WTC11 (cell line): ENCODE data around the gene UGT1A3. TPM values are rescaled to one million over a fixed set of nuclear protein-coding genes. Genes with fewer than 3 reads are reported as not detected.

ENCODE experiments used
- ATAC-seq: fragments of 200-7000 bp; cut with Tn5 transposase; 2 replicates; pipeline ENCODE4 v1.10.0; 2021; ENCODE audit warnings: mild to moderate bottlenecking, moderate library complexity
- CTCF ChIA-PET: fragments of 300-600 bp; sonication (Branson Sonifier 250); formaldehyde crosslinking; loops from one replicate; lab custom pipeline; 2021; ENCODE audit warnings: antibody characterized with exemption; lab: Charles Lee
- POLR2A ChIA-PET: fragments of 350-600 bp; sonication (Branson Sonifier 250); formaldehyde crosslinking; loops from one replicate; lab custom pipeline; 2021; ENCODE audit warnings: antibody characterized with exemption; lab: Charles Lee
- DNase-seq: peaks from one replicate; pipeline ENCODE4 v3.0.0; 2021; ENCODE audit warnings: low spot score
- H3K27ac Mint-ChIP-seq: 2 replicates; pipeline ENCODE4 v1.8.0; 2021; ENCODE audit warnings: mixed read lengths
- H3K27me3 Mint-ChIP-seq: 2 replicates; pipeline ENCODE4 v1.8.0; 2021; ENCODE audit warnings: low read depth, mild to moderate bottlenecking, moderate library complexity, mixed read lengths
- H3K36me3 Mint-ChIP-seq: 2 replicates; pipeline ENCODE4 v1.8.0; 2021; ENCODE audit warnings: mixed read lengths
- H3K4me1 Mint-ChIP-seq: 2 replicates; pipeline ENCODE4 v1.8.0; 2022; ENCODE audit warnings: mixed read lengths
- H3K4me3 Mint-ChIP-seq: 2 replicates; pipeline ENCODE4 v1.8.0; 2021; ENCODE audit warnings: mild to moderate bottlenecking, moderate library complexity, mixed read lengths
- H3K9me3 Mint-ChIP-seq: 2 replicates; pipeline ENCODE4 v1.8.0; 2021; ENCODE audit warnings: mixed read lengths
- ATF6 ChIP-seq: sonication (generic); formaldehyde crosslinking; IDR thresholded peaks from 2 replicates; pipeline ENCODE4 v1.8.1; 2023; ENCODE audit warnings: mild to moderate bottlenecking, missing genetic modification reagents
- CREB1 ChIP-seq: sonication (generic); formaldehyde crosslinking; IDR thresholded peaks from 2 replicates; pipeline ENCODE4 v1.8.0; 2023; ENCODE audit warnings: mild to moderate bottlenecking, missing genetic modification reagents
- E2F5 ChIP-seq: sonication (generic); formaldehyde crosslinking; IDR thresholded peaks from 2 replicates; pipeline ENCODE4 v1.8.1; 2022; ENCODE audit warnings: mild to moderate bottlenecking, moderate library complexity, missing genetic modification reagents
- ELF4 ChIP-seq: sonication (generic); formaldehyde crosslinking; IDR thresholded peaks from 2 replicates; pipeline ENCODE4 v1.8.1; 2022; ENCODE audit warnings: low read depth, mild to moderate bottlenecking, moderate library complexity, missing genetic modification reagents
- FOXJ3 ChIP-seq: sonication (generic); formaldehyde crosslinking; IDR thresholded peaks from 2 replicates; pipeline ENCODE4 v1.9.0; 2021; ENCODE audit warnings: missing genetic modification reagents, mild to moderate bottlenecking, borderline replicate concordance
- FOXP1 ChIP-seq: sonication (generic); formaldehyde crosslinking; IDR thresholded peaks from 2 replicates; pipeline ENCODE4 v1.8.0; 2022; ENCODE audit warnings: missing genetic modification reagents, mild to moderate bottlenecking, moderate library complexity, borderline replicate concordance
- GTF2I ChIP-seq: fragments of 250-450 bp; sonication (Bioruptor Pico); conservative IDR thresholded peaks from 2 replicates; pipeline ENCODE4 v1.4.0; 2021; ENCODE audit warnings: mild to moderate bottlenecking
- JUN ChIP-seq: sonication (generic); formaldehyde crosslinking; IDR thresholded peaks from 2 replicates; pipeline ENCODE4 v1.8.0; 2023; ENCODE audit warnings: mild to moderate bottlenecking, missing genetic modification reagents
- MLX ChIP-seq: sonication (generic); formaldehyde crosslinking; IDR thresholded peaks from 2 replicates; pipeline ENCODE4 v1.8.1; 2023; ENCODE audit warnings: mild to moderate bottlenecking, missing genetic modification reagents, moderate library complexity
- NFE2L1 ChIP-seq: sonication (generic); formaldehyde crosslinking; IDR thresholded peaks from 2 replicates; pipeline ENCODE4 v1.8.1; 2023; ENCODE audit warnings: missing genetic modification reagents
- PRRX2 ChIP-seq: fragments of 250-450 bp; sonication (Bioruptor Pico); IDR thresholded peaks from 2 replicates; pipeline ENCODE4 v1.8.0; 2021; ENCODE audit warnings: mild to moderate bottlenecking
- ZNF219 ChIP-seq: sonication (generic); formaldehyde crosslinking; IDR thresholded peaks from 2 replicates; pipeline ENCODE4 v1.8.0; 2023; ENCODE audit warnings: missing genetic modification reagents, mild to moderate bottlenecking, borderline replicate concordance
- ZNF512 ChIP-seq: sonication (generic); formaldehyde crosslinking; IDR thresholded peaks from 2 replicates; pipeline ENCODE4 v1.8.1; 2022; ENCODE audit warnings: missing genetic modification reagents, borderline replicate concordance
- total RNA-seq: library from RNA; stranded (reverse); gene quantifications from 3 replicates; pipeline ENCODE4 v1.2.3, GENCODE V29; 2021
- TF ChIP-seq, protein P1 (sequence below): sonication (generic); formaldehyde crosslinking; conservative IDR thresholded peaks from 2 replicates; pipeline ENCODE4 v1.8.1; 2023; ENCODE audit warnings: mild to moderate bottlenecking, low read depth, missing genetic modification reagents, moderate library complexity
- TF ChIP-seq, protein P2 (sequence below): sonication (generic); formaldehyde crosslinking; IDR thresholded peaks from 2 replicates; pipeline ENCODE4 v1.8.0; 2022; ENCODE audit warnings: mild to moderate bottlenecking, missing genetic modification reagents

Gene UGT1A3
- total RNA-seq, 1 experiment from 2014 or later, result not detected

DNA sequence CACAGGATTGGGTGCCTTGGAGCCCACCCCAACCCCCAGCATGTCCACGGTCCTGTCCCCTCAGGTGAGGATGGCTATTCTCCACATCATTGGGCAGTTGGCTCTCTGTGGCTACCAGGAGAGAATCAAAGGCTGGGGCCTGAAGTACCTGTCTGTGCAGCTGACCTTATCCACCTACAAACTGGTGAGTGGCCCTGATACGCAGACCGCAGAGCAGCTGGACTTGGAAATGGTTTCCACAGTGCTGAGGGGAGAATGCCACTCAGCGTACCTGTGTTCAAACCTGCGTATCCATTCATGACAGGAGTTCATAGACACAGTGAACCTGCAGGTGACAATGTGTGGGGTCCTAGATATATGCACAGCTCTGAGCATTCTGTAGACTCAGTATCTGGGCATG lies 70.9 kb downstream of the UGT1A3 start:
- POLR2A ChIA-PET, result no interaction called here
- no peaks in the 10 kb centered on the region for H3K4me1 Mint-ChIP-seq

More for the DNA sequence above, 70.9 kb downstream of the UGT1A3 start:
- peaks cover 13% of the 10 kb centered on the region for H3K9me3 Mint-ChIP-seq
- TF ChIP-seq, protein P1, sequence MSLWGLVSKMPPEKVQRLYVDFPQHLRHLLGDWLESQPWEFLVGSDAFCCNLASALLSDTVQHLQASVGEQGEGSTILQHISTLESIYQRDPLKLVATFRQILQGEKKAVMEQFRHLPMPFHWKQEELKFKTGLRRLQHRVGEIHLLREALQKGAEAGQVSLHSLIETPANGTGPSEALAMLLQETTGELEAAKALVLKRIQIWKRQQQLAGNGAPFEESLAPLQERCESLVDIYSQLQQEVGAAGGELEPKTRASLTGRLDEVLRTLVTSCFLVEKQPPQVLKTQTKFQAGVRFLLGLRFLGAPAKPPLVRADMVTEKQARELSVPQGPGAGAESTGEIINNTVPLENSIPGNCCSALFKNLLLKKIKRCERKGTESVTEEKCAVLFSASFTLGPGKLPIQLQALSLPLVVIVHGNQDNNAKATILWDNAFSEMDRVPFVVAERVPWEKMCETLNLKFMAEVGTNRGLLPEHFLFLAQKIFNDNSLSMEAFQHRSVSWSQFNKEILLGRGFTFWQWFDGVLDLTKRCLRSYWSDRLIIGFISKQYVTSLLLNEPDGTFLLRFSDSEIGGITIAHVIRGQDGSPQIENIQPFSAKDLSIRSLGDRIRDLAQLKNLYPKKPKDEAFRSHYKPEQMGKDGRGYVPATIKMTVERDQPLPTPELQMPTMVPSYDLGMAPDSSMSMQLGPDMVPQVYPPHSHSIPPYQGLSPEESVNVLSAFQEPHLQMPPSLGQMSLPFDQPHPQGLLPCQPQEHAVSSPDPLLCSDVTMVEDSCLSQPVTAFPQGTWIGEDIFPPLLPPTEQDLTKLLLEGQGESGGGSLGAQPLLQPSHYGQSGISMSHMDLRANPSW, result no peak
- TF ChIP-seq, protein P2, sequence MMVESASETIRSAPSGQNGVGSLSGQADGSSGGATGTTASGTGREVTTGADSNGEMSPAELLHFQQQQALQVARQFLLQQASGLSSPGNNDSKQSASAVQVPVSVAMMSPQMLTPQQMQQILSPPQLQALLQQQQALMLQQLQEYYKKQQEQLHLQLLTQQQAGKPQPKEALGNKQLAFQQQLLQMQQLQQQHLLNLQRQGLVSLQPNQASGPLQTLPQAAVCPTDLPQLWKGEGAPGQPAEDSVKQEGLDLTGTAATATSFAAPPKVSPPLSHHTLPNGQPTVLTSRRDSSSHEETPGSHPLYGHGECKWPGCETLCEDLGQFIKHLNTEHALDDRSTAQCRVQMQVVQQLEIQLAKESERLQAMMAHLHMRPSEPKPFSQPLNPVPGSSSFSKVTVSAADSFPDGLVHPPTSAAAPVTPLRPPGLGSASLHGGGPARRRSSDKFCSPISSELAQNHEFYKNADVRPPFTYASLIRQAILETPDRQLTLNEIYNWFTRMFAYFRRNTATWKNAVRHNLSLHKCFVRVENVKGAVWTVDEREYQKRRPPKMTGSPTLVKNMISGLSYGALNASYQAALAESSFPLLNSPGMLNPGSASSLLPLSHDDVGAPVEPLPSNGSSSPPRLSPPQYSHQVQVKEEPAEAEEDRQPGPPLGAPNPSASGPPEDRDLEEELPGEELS (CRISPR knock-in tag), result no peak
- TF ChIP-seq PRRX2 (CRISPR knock-in tag), result no peak
- TF ChIP-seq FOXP1 (CRISPR knock-in tag), result no peak
- no peak for TF ChIP-seq ATF6 (CRISPR knock-in tag)
- no peak for TF ChIP-seq E2F5 (CRISPR knock-in tag)
- no peak for TF ChIP-seq ZNF512
- TF ChIP-seq NFE2L1 (CRISPR knock-in tag), result no peak
- TF ChIP-seq ELF4 (CRISPR knock-in tag), result no peak
- no peak for TF ChIP-seq CREB1
- no peak for TF ChIP-seq JUN
- TF ChIP-seq MLX, result no peak
- TF ChIP-seq FOXJ3, result no peak
- TF ChIP-seq ZNF219 (CRISPR knock-in tag), result no peak
- TF ChIP-seq GTF2I (CRISPR knock-in tag), result no peak
- TF ChIP-seq, all 79 proteins: peak for 0
- no peak overlapping the region for H3K4me3 Mint-ChIP-seq
- H3K27me3 Mint-ChIP-seq, result no peaks in the 10 kb centered on the region; the same call in 1 of the 2 replicates
- no peak overlapping the region for H3K27ac Mint-ChIP-seq
- ATAC-seq, result no peak
- CTCF ChIA-PET, result no interaction called here
- no peaks in the 10 kb centered on the region for H3K36me3 Mint-ChIP-seq
- no peak for DNase-seq
